HepG2 (cell line): Measurements from ENCODE around the gene TMEM107. TPM values are rescaled to one million over a fixed set of nuclear protein-coding genes. Genes with fewer than 3 reads are reported as not detected.

Experiments used
- CEBPG ChIP-seq: IDR thresholded peaks from 2 replicates; pipeline ENCODE4 v1.6.1; 2016
- E2F1 ChIP-seq: sonication (generic); formaldehyde crosslinking; IDR thresholded peaks from 2 replicates; pipeline ENCODE4 v1.5.0; 2020; ENCODE audit warnings: missing genetic modification reagents
- ELF1 ChIP-seq: sonication (generic); formaldehyde crosslinking; IDR thresholded peaks from 2 replicates; pipeline ENCODE4 v1.4.0; 2020; ENCODE audit warnings: missing genetic modification reagents
- ELF3 ChIP-seq: IDR thresholded peaks from 2 replicates; pipeline ENCODE4 v1.6.1; 2016; ENCODE audit warnings: missing genetic modification reagents, missing compliant biosample characterization
- FOSL2 ChIP-seq: sonication (generic); formaldehyde crosslinking; IDR thresholded peaks from 2 replicates; pipeline ENCODE4 v1.4.0; 2020; ENCODE audit warnings: missing genetic modification reagents
- MTA3 ChIP-seq: sonication (generic); formaldehyde crosslinking; IDR thresholded peaks from 2 replicates; pipeline ENCODE4 v1.4.0; 2020; ENCODE audit warnings: missing genetic modification reagents
- NFYB ChIP-seq: sonication (generic); formaldehyde crosslinking; IDR thresholded peaks from 2 replicates; pipeline ENCODE4 v1.4.0; 2020; ENCODE audit warnings: missing genetic modification reagents
- ONECUT2 ChIP-seq: sonication (generic); formaldehyde crosslinking; IDR thresholded peaks from 2 replicates; pipeline ENCODE4 v1.4.0; 2020; ENCODE audit warnings: missing genetic modification reagents
- POLR2G ChIP-seq: fragments of 200-400 bp; formaldehyde crosslinking; IDR thresholded peaks from 2 replicates; pipeline ENCODE4 v1.6.1; 2018; ENCODE audit warnings: mild to moderate bottlenecking, low read depth, low read length, moderate library complexity
- PPARG ChIP-seq: conservative IDR thresholded peaks from 2 replicates; pipeline ENCODE4 v1.6.1; 2016; ENCODE audit warnings: missing biosample characterization, missing genetic modification reagents
- SUZ12 ChIP-seq: fragments of 150-350 bp; IDR thresholded peaks from 2 replicates; pipeline ENCODE4 v1.6.1; 2014; ENCODE audit warnings: low read depth, low read length
- TERF1 ChIP-seq: sonication (generic); formaldehyde crosslinking; IDR thresholded peaks from 2 replicates; pipeline ENCODE4 v1.8.0; 2022; ENCODE audit warnings: mild to moderate bottlenecking, missing genetic modification reagents, moderate library complexity
- YY1 ChIP-seq: IDR thresholded peaks from 2 replicates; pipeline ENCODE4 v1.6.1; 2011; ENCODE audit warnings: low read length, low read depth, moderate library complexity, mild to moderate bottlenecking; ENCODE audit not compliant: insufficient read depth, insufficient replicate concordance
- ZNF639 ChIP-seq: conservative IDR thresholded peaks from 2 replicates; pipeline ENCODE4 v1.6.1; 2018; ENCODE audit warnings: missing genetic modification reagents
- ZNF761 ChIP-seq: sonication (generic); formaldehyde crosslinking; conservative IDR thresholded peaks from 2 replicates; pipeline ENCODE4 v1.4.0; 2020; ENCODE audit warnings: mild to moderate bottlenecking, missing genetic modification reagents
- polyA plus RNA-seq, 8 experiments: library from polyadenylated mRNA; depleted of rRNA in 3 of 8; stranded (reverse) in 7 of 8; unstranded in 1 of 8; fragments of >200 nt; fragmentation: Illumina TruSeq in 4 of 8; extraction: Trizol in 4 of 8; gene quantifications; 2 replicates each; pipeline versions ENCODE4 v1.2.1 to v1.2.3, GENCODE V29; 2011 to 2016; ENCODE audit warnings: low read depth in 4 of 8, missing spikeins in 1 of 8, mixed read lengths in 1 of 8; ENCODE audit not compliant: insufficient read depth in 1 of 8
- total RNA-seq, 5 experiments: library from RNA; depleted of rRNA; stranded (reverse); fragments of >200 nt; fragmentation: Illumina TruSeq; extraction: Trizol; gene quantifications; 2 replicates each; pipeline ENCODE4 v1.2.3, GENCODE V29; 2016; ENCODE audit warnings: low read depth in 1 of 5
- TF ChIP-seq, protein P1 (sequence below): IDR thresholded peaks from 2 replicates; pipeline ENCODE4 v1.6.1; 2012; ENCODE audit warnings: inconsistent platforms
- TF ChIP-seq, protein P2 (sequence below): sonication (generic); formaldehyde crosslinking; IDR thresholded peaks from 2 replicates; pipeline ENCODE4 v1.5.0; 2020; ENCODE audit warnings: missing genetic modification reagents
- TF ChIP-seq, protein P3 (sequence below): sonication (generic); formaldehyde crosslinking; IDR thresholded peaks from 2 replicates; pipeline ENCODE4 v1.4.0; 2020; ENCODE audit warnings: missing genetic modification reagents
- TF ChIP-seq, protein P4 (sequence below): sonication (generic); formaldehyde crosslinking; conservative IDR thresholded peaks from 2 replicates; pipeline ENCODE4 v1.8.0; 2022; ENCODE audit warnings: low read depth, missing genetic modification reagents

The TMEM107 gene
- total and polyA plus RNA-seq, 2 of the 13 experiments (the other 11 are each of a cell fraction or from before 2014, with no cell fraction given): 7.2 to 15.3 TPM

DNA sequence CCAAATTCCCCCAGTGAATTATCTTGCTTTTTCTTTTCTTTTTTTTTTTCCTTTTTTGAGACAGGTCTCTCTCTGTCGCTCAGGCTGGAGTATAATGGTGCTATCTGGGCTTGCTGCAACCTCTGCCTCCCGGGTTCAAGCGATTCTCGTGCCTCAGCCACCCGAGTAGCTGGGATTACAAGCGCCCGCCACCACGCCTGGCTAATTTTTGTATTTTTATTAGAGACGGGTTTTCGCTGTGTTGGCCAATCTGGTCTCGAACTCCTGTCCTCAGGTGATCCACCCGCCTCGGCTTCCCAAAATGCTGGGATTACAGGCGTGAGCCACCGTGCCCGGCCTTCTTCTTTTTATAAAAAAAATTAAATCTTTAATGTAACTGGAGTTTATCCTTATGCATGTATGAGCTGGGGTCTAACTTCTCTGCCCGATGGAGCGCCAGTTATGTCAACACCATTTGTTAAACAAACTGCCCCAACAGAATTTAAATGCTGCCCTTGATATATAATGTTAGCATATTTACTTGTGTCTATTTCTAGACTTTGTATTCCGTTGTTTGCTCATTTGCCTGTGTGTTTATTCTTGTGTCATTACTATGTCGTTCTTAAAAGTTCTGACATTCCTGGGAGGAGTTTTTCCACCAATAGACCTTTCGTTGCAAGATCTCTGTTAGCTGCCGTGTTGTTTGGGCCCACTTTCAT lies 34.7 kb upstream of the TMEM107 start (continued):
- no peak for TF ChIP-seq TERF1 (CRISPR knock-in tag)
- TF ChIP-seq ZNF639 (CRISPR knock-in tag): no peak
- no peak for TF ChIP-seq POLR2G
- no peak for TF ChIP-seq FOSL2
- TF ChIP-seq, protein P1, sequence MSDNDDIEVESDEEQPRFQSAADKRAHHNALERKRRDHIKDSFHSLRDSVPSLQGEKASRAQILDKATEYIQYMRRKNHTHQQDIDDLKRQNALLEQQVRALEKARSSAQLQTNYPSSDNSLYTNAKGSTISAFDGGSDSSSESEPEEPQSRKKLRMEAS: no peak
- TF ChIP-seq, protein P2, sequence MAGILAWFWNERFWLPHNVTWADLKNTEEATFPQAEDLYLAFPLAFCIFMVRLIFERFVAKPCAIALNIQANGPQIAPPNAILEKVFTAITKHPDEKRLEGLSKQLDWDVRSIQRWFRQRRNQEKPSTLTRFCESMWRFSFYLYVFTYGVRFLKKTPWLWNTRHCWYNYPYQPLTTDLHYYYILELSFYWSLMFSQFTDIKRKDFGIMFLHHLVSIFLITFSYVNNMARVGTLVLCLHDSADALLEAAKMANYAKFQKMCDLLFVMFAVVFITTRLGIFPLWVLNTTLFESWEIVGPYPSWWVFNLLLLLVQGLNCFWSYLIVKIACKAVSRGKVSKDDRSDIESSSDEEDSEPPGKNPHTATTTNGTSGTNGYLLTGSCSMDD (CRISPR knock-in tag): no peak
- TF ChIP-seq ELF3 (CRISPR knock-in tag): peak; percentile 26; the same call in 1 of the 2 replicates
- TF ChIP-seq, protein P3, sequence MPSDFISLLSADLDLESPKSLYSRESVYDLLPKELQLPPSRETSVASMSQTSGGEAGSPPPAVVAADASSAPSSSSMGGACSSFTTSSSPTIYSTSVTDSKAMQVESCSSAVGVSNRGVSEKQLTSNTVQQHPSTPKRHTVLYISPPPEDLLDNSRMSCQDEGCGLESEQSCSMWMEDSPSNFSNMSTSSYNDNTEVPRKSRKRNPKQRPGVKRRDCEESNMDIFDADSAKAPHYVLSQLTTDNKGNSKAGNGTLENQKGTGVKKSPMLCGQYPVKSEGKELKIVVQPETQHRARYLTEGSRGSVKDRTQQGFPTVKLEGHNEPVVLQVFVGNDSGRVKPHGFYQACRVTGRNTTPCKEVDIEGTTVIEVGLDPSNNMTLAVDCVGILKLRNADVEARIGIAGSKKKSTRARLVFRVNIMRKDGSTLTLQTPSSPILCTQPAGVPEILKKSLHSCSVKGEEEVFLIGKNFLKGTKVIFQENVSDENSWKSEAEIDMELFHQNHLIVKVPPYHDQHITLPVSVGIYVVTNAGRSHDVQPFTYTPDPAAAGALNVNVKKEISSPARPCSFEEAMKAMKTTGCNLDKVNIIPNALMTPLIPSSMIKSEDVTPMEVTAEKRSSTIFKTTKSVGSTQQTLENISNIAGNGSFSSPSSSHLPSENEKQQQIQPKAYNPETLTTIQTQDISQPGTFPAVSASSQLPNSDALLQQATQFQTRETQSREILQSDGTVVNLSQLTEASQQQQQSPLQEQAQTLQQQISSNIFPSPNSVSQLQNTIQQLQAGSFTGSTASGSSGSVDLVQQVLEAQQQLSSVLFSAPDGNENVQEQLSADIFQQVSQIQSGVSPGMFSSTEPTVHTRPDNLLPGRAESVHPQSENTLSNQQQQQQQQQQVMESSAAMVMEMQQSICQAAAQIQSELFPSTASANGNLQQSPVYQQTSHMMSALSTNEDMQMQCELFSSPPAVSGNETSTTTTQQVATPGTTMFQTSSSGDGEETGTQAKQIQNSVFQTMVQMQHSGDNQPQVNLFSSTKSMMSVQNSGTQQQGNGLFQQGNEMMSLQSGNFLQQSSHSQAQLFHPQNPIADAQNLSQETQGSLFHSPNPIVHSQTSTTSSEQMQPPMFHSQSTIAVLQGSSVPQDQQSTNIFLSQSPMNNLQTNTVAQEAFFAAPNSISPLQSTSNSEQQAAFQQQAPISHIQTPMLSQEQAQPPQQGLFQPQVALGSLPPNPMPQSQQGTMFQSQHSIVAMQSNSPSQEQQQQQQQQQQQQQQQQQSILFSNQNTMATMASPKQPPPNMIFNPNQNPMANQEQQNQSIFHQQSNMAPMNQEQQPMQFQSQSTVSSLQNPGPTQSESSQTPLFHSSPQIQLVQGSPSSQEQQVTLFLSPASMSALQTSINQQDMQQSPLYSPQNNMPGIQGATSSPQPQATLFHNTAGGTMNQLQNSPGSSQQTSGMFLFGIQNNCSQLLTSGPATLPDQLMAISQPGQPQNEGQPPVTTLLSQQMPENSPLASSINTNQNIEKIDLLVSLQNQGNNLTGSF: no peak
- no peak; the same call in 1 of the 2 replicates for TF ChIP-seq E2F1 (CRISPR knock-in tag)
- TF ChIP-seq PPARG (CRISPR knock-in tag): no peak
- TF ChIP-seq SUZ12: no peak
- TF ChIP-seq YY1: no peak
- 0 out of 2 replicates have a peak, but pooled peaks have one; percentile 1 for TF ChIP-seq ONECUT2 (CRISPR knock-in tag)
- TF ChIP-seq NFYB: no peak
- TF ChIP-seq CEBPG (CRISPR knock-in tag): peak; percentile 42
- TF ChIP-seq, protein P4, sequence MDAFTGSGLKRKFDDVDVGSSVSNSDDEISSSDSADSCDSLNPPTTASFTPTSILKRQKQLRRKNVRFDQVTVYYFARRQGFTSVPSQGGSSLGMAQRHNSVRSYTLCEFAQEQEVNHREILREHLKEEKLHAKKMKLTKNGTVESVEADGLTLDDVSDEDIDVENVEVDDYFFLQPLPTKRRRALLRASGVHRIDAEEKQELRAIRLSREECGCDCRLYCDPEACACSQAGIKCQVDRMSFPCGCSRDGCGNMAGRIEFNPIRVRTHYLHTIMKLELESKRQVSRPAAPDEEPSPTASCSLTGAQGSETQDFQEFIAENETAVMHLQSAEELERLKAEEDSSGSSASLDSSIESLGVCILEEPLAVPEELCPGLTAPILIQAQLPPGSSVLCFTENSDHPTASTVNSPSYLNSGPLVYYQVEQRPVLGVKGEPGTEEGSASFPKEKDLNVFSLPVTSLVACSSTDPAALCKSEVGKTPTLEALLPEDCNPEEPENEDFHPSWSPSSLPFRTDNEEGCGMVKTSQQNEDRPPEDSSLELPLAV (CRISPR knock-in tag): no peak
- no peak for TF ChIP-seq ELF1 (CRISPR knock-in tag)
- no peak for TF ChIP-seq ZNF761
- TF ChIP-seq MTA3: no peak
